Body of pancreas (tissue), 4 donors: Measurements from ENCODE around the gene NFYC. TPM values are rescaled to one million over a fixed set of nuclear protein-coding genes. Genes with fewer than 3 reads are reported as not detected.

ENCODE experiments used
- ATAC-seq: fragments of 150-250 bp; one replicate; pipeline ENCODE4 v1.9.1; 2016
- DNase-seq, 4 donors: peaks; one replicate each; pipeline ENCODE4 v3.0.0-alpha.2; 2019
- H3K27ac ChIP-seq, 4 donors: fragments of 200-600 bp; sonication (generic); 1 replicate in 3 of 4; 2 replicates in 1 of 4; pipeline versions ENCODE4 v1.5.1 to v1.6.1; 2016 to 2019; ENCODE audit warnings: mild to moderate bottlenecking in 1 of 4, mixed read lengths in 1 of 4, moderate library complexity in 1 of 4
- H3K27me3 ChIP-seq, 2 donors: fragments of 200-600 bp; sonication (generic); one replicate each; pipeline ENCODE4 v1.6.0; 2016; ENCODE audit warnings: mild to moderate bottlenecking in 1 of 2
- H3K36me3 ChIP-seq, 2 donors: fragments of 200-600 bp; sonication (generic); replicated peaks in 1 of 2; 2 replicates each; pipeline ENCODE4 v1.5.1; 2016; ENCODE audit warnings: low read depth in 2 of 2; ENCODE audit not compliant: insufficient read depth in 1 of 2
- H3K4me1 ChIP-seq: fragments of 200-600 bp; sonication (generic); one replicate; pipeline ENCODE4 v1.6.0; 2016
- H3K4me3 ChIP-seq, 2 donors: fragments of 200-600 bp; sonication (generic); 1 replicate in 1 of 2; 2 replicates in 1 of 2; pipeline ENCODE4 v1.5.1; 2016 to 2019
- H3K9me3 ChIP-seq, 3 donors: fragments of 200-600 bp; sonication (generic); 1 replicate in 2 of 3; 2 replicates in 1 of 3; pipeline ENCODE4 v1.5.1; 2016
- POLR2A ChIP-seq, 3 donors: fragments of 450-650 bp; IDR thresholded peaks; one replicate each; pipeline ENCODE4 v1.6.1; 2016; ENCODE audit warnings: antibody characterized with exemption in 3 of 3, mild to moderate bottlenecking in 2 of 3
- WGBS, 2 donors: methylation state at CpG; one replicate each; pipeline ENCODE4 v1.1.5; 2017; 5-methylcytosine and 5-hydroxymethylcytosine counted together
- intact Hi-C: fragments of 100-400 bp; cut with DNase I; formaldehyde crosslinking; loops from one replicate; pipeline ENCODE4 v1.15.1; 2023
- total RNA-seq, 2 donors: library from RNA; depleted of rRNA; stranded (reverse); fragments of >200 nt; gene quantifications; one replicate each; pipeline ENCODE4 v1.1.0, GENCODE V29; 2016
- TF ChIP-seq, protein P1 (sequence below), 7 experiments: fragments of 450-650 bp in 4 of 7; fragments of 200-600 bp in 3 of 7; sonication (generic) in 3 of 7; IDR thresholded peaks; one replicate each; pipeline ENCODE4 v1.5.1; 2016 to 2019; ENCODE audit warnings: antibody characterized with exemption in 7 of 7

Gene NFYC
- total RNA-seq, 2 donors from 2014 or later: 37.2 to 44.9 TPM

- no peaks in the 10 kb centered on the region for H3K27me3 ChIP-seq
- H3K36me3 ChIP-seq: peaks cover 8 to 52% of the 10 kb centered on the region in 2 donors
- ATAC-seq (no peak), DNase-seq (no peak)
- no peak overlapping the region for H3K27ac ChIP-seq
- H3K4me1 ChIP-seq: no peaks in the 10 kb centered on the region
- 95 to 100% methylated on average over 4 of the region's 4 CpGs for WGBS, 2 donors
- TF ChIP-seq, protein P1, sequence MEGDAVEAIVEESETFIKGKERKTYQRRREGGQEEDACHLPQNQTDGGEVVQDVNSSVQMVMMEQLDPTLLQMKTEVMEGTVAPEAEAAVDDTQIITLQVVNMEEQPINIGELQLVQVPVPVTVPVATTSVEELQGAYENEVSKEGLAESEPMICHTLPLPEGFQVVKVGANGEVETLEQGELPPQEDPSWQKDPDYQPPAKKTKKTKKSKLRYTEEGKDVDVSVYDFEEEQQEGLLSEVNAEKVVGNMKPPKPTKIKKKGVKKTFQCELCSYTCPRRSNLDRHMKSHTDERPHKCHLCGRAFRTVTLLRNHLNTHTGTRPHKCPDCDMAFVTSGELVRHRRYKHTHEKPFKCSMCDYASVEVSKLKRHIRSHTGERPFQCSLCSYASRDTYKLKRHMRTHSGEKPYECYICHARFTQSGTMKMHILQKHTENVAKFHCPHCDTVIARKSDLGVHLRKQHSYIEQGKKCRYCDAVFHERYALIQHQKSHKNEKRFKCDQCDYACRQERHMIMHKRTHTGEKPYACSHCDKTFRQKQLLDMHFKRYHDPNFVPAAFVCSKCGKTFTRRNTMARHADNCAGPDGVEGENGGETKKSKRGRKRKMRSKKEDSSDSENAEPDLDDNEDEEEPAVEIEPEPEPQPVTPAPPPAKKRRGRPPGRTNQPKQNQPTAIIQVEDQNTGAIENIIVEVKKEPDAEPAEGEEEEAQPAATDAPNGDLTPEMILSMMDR (IDR thresholded peaks at IDR 0.05): no peak
- no peak for TF ChIP-seq POLR2A (IDR thresholded peaks at IDR 0.05)
- intact Hi-C loops: no loop called here
- H3K4me3 ChIP-seq: no peak overlapping the region
- no peaks in the 10 kb centered on the region for H3K9me3 ChIP-seq
Measured at GRCh38 chr1:40766560-40766959, 75.1 kb downstream of the NFYC start.

GRCh38 chr1:40768146-40768990 lies 76.9 kb downstream of the NFYC start:
- ATAC-seq: no peak
- Histone ChIP-seq H3K27ac (no peak overlapping the region), H3K4me3 (no peak overlapping the region), H3K4me1 (no peaks in the 10 kb centered on the region), H3K27me3 (no peaks in the 10 kb centered on the region), H3K9me3 (no peaks in the 10 kb centered on the region), H3K36me3 (peaks cover 8 to 49% of the 10 kb centered on the region in 2 donors)
- TF ChIP-seq POLR2A (IDR thresholded peaks at IDR 0.05): no peak
- TF ChIP-seq, protein P1 (IDR thresholded peaks at IDR 0.05): no peak
- intact Hi-C loops: no loop called here
- DNase-seq: no peak
- 78 to 90% methylated on average over 7 of the region's 7 CpGs for WGBS, 2 donors

- Histone ChIP-seq H3K27me3 (no peaks in the 10 kb centered on the region), H3K36me3 (peaks cover 8 to 39% of the 10 kb centered on the region in 2 donors), H3K4me1 (peaks cover 8% of the 10 kb centered on the region), H3K4me3 (no peak overlapping the region), H3K27ac (no peak overlapping the region), H3K9me3 (no peaks in the 10 kb centered on the region)
- no peak for TF ChIP-seq POLR2A (IDR thresholded peaks at IDR 0.05)
- TF ChIP-seq, protein P1 (IDR thresholded peaks at IDR 0.05): peak in 1 of 7 experiments; percentile 10
- DNase-seq (no peak), ATAC-seq (no peak)
- intact Hi-C loops: no loop called here
- WGBS, 2 donors: 86 to 94% methylated on average over 3 to 4 of the region's 4 CpGs
Measured at GRCh38 chr1:40769815-40770214, 78.3 kb downstream of the NFYC start.

DNA sequence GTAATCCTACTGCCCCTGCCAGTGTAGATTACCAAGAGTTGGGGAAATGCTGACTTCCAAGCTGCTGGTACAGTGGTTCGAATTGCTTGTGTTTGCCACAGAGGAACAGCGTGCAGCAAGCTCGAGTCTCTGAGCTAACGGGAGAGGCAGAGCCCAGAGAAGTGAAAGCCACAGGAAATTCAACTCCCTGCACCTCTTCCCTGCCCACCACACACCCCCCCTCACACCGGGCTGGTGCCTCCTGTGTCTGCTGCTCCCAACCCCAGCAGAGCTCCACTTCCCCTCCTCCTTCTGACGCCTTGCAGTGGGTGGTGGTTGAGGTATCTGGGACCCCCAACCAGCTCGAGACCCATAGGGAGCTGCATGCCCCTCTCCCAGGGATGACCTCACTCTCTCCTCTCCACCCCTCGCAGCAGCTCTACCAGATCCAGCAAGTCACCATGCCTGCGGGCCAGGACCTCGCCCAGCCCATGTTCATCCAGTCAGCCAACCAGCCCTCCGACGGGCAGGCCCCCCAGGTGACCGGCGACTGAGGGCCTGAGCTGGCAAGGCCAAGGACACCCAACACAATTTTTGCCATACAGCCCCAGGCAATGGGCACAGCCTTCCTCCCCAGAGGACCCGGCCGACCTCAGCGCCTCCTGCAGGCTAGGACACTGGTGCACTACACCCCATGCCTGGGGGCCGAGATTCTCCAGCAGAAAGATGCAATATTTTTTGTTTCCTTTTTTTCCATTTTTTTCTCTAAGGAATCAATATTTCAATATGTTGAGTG lies 79.0 kb downstream of the NFYC start:
- Histone ChIP-seq H3K4me1 (peaks cover 8% of the 10 kb centered on the region), H3K4me3 (no peak overlapping the region), H3K36me3 (peaks cover 9 to 37% of the 10 kb centered on the region in 2 donors), H3K27me3 (no peaks in the 10 kb centered on the region), H3K27ac (no peak overlapping the region), H3K9me3 (no peaks in the 10 kb centered on the region)
- intact Hi-C loops: no loop called here
- ATAC-seq: no peak
- no peak for DNase-seq
- TF ChIP-seq POLR2A (IDR thresholded peaks at IDR 0.05): no peak
- TF ChIP-seq, protein P1 (IDR thresholded peaks at IDR 0.05): no peak
- WGBS, 2 donors: 77 to 82% methylated on average over 18 of the region's 18 CpGs
